CD4-positive, alpha-beta T cell treated with Interleukin-1 beta for 1 hour (primary cell): ENCODE results near the gene HYDIN.
"Not testable (repeated sequence)": the region's sequence is repeated elsewhere in the genome, so short reads cannot be mapped to it uniquely, and the experiment has no call there.

Experiments used
- DNase-seq, 2 donors: peaks; one replicate each; pipeline ENCODE4 v3.0.0-alpha.2; 2020 to 2022

Gene HYDIN

GRCh38 chr16:71083573-71083972 is 146.9 kb downstream of the HYDIN start:
- not testable (repeated sequence) for DNase-seq

GRCh38 chr16:71080777-71081176 is 149.7 kb downstream of the HYDIN start:
- DNase-seq, result not testable (repeated sequence)

GRCh38 chr16:71080262-71080661 is 150.3 kb downstream of the HYDIN start:
- not testable (repeated sequence) for DNase-seq

- DNase-seq, result not testable (repeated sequence)
These were observed 159.9 kb downstream of the HYDIN start for GRCh38 chr16:71070651-71071050.

DNA sequence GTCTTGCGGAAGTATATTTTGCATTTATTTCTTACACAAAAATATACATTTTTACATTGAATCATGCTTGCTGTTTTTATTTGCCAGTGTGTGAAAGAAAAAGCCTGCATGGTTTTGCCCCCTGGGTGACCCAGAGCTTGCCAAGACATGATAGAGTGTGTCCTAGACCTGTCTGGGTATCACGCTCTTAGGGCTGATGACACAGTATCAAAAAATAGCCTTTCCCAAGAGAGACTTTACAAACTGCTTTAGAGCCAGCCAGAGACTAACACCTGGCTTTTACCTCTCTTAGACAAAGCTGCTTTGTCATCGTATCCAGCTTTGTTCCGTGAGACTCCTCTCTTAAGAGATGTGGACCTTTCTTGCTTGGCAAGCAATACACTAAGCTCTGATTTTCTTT is 160.7 kb downstream of the HYDIN start:
- not testable (repeated sequence) for DNase-seq

DNA sequence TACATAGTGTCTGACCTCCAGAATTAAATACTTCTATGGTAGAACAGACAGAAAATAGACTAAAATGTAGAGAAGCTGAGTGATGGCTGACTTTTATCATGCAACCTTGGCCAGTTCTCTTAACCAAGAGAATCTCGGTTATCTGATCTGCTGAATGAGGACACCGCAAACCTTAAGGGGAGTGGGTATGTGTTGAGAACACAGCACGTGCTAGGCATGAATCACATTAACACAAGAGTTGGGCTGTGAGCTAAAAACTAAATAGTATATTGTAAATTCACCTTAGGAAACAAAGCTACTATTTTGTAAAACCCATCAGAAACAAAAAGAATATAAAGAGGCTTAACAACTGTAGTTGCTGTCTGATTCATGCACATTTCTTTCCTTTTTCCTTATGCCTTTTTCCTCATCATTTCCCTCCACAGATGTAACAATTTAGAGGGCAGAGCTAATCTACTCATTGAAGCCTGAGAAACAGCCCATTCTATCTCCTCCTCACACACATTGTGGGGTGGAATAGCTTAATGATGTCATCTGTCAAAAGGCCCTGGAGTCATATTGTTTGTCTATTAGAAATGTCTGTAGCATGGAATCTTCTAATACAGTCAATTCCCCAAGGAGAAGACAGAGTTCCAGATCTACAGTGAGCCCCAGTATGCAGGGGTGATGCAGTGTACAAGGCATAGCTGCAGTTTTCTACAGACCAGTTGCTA is 176.5 kb downstream of the HYDIN start:
- DNase-seq, result not testable (repeated sequence)

GRCh38 chr16:71050307-71050706 is 180.2 kb downstream of the HYDIN start:
- not testable (repeated sequence) for DNase-seq

DNA sequence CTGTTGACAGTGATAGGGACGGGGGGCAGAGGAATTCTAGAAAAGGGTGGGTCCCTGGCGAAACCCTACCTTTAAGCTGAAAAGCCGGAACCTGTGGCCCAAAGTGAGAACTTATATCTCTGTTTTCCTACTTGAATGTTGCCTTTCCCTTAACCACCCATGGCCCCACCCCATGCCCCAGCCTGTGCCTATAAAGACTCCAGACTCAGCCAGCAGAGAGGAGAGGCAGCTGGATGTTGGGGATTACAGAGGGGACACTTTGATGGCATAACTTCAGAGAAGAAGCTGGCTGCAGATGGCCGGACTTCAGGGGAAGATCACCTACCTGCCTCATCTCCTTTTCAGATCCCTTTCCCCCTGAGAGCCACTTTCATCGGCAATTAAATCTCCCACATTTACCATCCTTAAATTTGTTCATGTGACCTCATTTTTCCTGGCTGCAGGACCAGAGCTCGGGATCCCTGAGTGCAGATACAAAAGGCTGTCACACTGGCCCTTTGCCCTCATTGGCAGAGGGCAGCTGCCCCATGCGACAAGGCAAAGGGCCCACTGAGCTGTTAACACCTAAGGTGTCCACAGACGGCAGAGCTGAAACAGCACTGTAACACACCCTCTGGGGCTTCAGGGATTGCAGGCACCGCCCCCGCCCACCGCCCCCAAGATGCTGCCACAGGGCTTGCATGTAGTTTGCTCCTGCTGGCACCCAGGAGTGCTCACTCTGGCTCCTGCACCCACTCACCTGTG is 191.0 kb downstream of the HYDIN start:
- not testable (repeated sequence) for DNase-seq

- DNase-seq, result not testable (repeated sequence)
These were observed 192.1 kb downstream of the HYDIN start for GRCh38 chr16:71038421-71038820.

DNA sequence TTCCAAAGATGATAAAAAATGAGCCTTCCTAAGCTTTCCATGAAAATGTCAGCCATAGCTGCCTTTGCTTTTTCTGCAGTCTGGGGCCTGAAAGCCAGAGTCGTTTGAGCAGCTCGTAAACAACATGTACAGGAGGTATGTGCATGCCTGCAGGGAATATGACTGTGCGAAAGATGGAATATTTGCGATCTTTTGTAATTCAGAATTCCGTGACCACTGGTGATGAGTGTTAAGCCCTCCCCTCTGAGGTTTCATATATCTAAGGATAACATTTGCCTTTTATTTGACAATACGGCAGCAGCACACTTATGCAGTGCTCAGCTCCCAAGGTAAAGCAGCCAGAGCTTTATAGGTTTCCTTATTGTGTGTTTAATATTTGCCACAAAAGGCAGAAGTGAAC is 192.5 kb downstream of the HYDIN start:
- DNase-seq, result not testable (repeated sequence)

DNA sequence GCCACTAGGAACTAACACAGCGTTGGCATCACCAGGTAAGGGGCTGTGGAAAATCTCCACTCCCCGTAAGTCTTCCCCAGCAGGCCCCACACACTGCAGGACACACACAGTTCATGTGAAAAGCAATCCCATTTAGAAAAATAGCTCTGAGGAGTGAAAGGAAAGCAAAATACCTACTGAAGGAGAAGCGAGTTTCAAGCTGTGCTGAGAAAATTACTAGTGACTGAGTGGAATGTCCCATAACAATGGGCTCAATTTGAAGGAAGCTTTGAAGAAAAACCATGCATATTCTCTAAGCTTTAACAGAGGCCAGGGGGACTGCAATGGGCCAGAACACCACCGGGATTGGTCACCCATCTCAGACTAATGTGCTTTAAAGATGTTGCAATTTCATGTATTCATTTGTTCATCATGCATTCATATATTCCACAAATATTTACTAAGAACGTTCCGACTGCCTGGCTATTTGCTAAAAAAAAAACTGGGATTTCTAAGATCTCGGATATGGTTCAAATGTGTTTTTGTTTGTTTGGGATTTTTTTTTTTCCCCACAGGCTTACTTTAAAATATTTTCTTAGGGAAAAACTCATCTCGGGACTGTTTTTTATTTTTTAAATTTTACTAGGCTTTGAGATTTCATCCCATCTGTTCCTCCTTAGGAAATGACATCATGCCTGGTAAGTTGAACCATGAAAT is 202.3 kb downstream of the HYDIN start:
- not testable (repeated sequence) for DNase-seq

GRCh38 chr16:71027511-71027910 is 203.0 kb downstream of the HYDIN start:
- not testable (repeated sequence) for DNase-seq

DNA sequence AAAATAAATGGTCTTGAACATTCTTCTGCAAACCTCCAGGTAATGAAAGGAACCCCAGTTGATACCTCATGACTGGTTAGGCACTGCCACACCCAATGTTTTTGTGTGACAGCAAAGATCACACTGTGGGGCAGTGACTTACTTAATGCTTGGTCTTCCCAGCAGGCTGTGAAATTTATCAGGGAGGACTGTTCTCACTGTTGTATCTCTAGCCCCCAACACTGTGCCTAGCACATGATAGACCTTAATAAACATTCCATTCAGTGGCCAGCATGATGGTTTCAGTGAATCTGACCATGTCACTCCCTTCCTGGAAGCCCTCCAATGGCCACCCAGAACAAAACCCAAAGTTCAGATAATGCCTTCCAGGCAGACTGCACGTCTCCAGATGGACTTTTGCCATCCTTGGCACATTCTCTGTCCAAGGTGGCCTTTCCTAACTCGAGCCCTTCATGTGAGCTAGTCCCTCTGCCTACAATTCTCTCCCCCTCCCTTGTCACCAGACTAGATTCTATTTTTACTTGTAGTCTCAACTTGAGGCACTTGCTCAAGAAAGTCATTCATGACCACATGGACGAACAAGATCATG is 206.6 kb downstream of the HYDIN start:
- not testable (repeated sequence) for DNase-seq

DNA sequence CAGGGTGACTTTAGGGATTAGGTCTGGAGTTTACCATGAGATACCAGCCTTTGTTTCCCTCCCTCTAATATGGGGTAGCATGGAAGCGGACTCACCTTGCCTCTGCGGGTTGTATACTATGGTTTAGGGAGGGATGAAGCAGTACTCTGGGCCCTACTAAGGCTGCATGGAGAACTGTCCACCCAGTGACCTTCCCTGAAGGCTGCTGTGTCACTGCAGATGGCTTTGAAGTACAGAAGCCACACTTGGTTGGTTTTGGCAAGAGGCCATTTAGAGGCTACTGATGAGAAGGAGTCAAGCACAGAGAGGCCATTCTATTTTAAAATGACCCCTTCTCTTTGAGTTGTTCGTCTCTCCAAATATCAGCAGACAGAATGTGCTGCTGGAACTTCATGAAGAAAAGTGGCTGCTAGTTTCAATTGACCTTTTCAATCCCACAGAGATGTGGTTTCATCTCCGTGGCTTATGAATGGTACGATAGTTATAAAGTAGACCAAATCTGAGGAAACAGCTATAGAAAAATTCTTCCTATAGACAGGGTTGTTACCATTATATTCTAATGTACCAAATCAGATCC is 208.5 kb downstream of the HYDIN start:
- not testable (repeated sequence) for DNase-seq

GRCh38 chr16:71019067-71019682 is 211.3 kb downstream of the HYDIN start:
- not testable (repeated sequence) for DNase-seq

DNA sequence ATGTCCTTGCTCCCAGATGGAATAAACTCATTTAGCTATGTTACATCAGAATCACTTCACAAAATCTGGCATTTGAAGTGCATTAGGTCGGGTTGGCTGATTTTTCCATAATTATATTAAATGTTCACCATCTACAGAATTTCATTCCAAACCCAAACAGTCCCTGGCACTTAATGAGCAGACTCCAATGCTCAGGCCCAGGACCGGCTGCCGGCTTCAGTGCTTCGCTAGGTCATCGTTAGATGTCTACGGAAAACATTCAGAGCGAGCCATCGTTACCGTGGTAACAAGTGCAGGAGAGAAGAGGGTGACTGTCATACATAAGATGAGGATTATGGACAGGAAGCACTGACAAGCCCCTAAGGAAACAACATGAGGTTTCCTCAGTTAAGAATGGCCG is 215.1 kb downstream of the HYDIN start:
- DNase-seq, result not testable (repeated sequence)

GRCh38 chr16:71009440-71010223 is 220.9 kb downstream of the HYDIN start:
- not testable (repeated sequence) for DNase-seq

GRCh38 chr16:71006516-71006915 is 224.0 kb downstream of the HYDIN start:
- not testable (repeated sequence) for DNase-seq

GRCh38 chr16:70999735-71000134 is 230.8 kb downstream of the HYDIN start:
- DNase-seq, result not testable (repeated sequence)

GRCh38 chr16:70995799-70996198 is 234.7 kb downstream of the HYDIN start:
- not testable (repeated sequence) for DNase-seq

GRCh38 chr16:70992511-70992910 is 238.0 kb downstream of the HYDIN start:
- DNase-seq, result not testable (repeated sequence)
